ENCODE data around the gene MED13L. TPM values are rescaled to one million over a fixed set of nuclear protein-coding genes. Genes with fewer than 3 reads are reported as not detected.

The MED13L gene
- total RNA-seq, 1 donor from 2014 or later = 91.5 TPM

- no peak for DNase-seq (ENCODE audit: low read depth in 2 of 2)
Measured at GRCh38 chr12:115945491-115945885, 332.0 kb downstream of the MED13L start.

DNA sequence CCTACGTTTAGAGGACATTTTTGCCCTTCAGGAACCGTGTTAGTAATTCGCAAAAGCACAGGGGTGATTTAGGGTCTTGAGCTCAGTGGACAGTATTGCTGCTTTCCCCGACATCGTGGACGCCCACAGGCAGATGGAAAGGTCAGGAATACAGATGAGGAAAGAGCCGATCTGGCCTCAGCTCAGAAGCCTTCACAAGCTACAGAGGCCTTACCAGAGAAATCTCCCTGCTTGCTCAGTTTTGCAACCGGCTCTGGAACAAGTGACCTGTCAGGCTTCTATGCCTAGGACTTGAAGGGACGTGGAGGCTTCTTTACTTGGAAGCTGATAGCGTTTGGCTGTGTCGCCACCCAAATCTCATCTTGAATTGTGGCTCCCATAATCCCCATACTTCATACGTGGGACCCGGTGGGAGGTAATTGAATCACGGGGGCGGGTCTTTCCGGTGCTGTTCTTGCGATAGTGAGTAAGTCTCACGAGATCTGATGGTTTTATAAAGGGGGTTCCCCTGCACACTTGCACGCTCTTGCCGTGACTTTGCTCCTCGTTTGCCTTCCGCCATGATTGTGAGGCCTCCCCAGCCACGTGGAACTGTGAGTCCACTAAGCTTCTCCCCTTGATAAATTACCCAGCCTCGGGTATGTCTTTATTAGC, 332.5 kb downstream of the MED13L start:
- DNase-seq (ENCODE audit: low read depth in 2 of 2) = no peak

GRCh38 chr12:115944392-115944742, 333.1 kb downstream of the MED13L start:
- no peak for DNase-seq (ENCODE audit: low read depth in 2 of 2)

- DNase-seq (ENCODE audit: low read depth in 2 of 2) = no peak
Measured at GRCh38 chr12:115943630-115944391, 333.7 kb downstream of the MED13L start.

GRCh38 chr12:115943310-115943629, 334.2 kb downstream of the MED13L start:
- no peak for DNase-seq (ENCODE audit: low read depth in 2 of 2)

DNA sequence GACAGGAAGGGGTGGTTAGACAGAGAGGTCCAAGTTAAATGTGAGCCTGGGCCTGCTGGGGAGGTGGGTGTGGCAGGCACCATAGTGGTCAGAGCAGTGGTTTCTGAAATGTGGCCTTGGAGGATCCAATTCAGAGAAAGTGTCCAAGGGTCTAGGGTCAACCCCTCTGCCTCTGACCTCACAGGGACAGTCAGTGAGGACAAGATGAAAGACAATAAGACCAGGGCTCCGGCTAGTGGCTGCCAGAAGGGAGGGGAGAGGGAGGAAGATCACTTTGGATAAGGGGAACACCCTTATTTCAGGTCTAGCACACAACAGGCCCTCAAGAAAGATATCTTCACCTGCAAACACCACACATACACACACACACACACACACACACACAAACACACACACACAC, 335.1 kb downstream of the MED13L start:
- DNase-seq (ENCODE audit: low read depth in 2 of 2) = no peak

- DNase-seq (ENCODE audit: low read depth in 2 of 2) = no peak
Measured at GRCh38 chr12:115941362-115941761, 336.1 kb downstream of the MED13L start.

DNA sequence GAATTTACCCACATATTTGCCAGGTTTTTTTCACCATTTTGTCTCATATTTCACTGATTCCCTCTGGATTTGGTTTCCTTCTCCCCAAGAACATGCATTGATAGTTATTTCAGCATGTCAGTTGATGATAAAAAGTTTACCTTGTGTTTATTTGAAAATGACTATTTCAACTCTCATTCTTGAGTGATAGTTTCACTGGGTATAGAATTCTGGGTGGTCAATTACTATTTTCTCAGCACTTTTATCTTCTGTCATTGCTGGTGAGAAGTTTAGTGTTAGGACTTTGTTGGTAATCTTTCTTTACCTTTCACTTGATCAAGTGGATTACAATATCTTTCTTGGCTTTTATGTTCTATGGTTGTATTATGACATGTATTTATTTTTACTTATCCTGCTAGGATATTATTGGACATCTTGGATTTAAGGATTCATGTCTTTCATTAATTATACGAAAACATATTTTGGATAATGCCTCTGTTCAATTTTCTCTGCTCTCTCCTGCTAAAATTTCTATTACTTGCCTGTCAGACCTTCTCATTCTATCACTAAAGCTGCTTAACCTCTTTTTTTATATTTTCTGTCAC, 338.6 kb downstream of the MED13L start:
- no peak for DNase-seq (ENCODE audit: low read depth in 2 of 2)

DNA sequence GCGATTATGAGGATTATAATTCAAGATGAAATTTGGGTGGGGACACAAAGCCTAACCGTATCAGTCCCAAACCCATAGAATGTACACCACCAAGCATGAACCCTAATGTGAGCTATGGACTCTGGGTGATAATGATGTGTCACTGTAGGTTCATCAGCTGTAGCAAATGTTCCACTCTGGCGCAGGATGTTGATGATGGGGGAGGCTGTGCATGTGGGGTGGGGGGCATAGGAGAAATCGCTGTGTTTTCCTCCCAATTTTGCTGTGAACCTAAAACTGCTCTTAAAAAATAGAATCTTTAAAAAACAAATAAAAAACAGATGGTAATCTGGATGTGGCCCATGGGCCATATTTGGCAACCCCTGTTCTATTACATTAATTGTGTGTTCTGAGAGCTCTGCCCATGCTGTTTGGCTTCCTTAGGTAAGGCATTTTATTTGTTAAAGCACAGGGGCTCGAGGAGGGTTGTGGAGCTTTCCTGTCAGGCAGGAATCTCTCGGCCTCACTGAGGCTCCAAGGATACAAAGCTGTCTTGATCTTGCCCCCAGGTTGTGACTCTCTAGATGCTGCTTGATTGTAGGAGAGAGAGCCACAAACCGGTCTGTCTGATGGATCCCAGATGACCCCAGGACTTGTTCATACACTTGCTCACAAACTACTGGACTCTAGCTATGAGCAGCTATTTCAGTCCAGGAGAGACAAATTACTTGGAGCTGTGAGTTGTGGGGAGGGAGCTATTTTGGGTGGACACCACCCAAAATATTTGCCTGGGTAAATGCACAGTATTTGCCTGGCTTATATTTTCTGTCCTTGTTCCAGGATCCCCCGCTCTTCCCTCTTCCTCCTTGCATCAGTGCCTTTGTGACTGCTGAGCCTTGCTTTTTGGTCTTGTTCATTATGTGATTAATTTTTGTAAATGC, 340.2 kb downstream of the MED13L start:
- DNase-seq (ENCODE audit: low read depth in 2 of 2) = no peak

- no peak for DNase-seq (ENCODE audit: low read depth in 2 of 2)
Measured at GRCh38 chr12:115934877-115935276, 342.6 kb downstream of the MED13L start.

- DNase-seq (ENCODE audit: low read depth in 2 of 2) = no peak
Measured at GRCh38 chr12:115934046-115934445, 343.4 kb downstream of the MED13L start.

DNA sequence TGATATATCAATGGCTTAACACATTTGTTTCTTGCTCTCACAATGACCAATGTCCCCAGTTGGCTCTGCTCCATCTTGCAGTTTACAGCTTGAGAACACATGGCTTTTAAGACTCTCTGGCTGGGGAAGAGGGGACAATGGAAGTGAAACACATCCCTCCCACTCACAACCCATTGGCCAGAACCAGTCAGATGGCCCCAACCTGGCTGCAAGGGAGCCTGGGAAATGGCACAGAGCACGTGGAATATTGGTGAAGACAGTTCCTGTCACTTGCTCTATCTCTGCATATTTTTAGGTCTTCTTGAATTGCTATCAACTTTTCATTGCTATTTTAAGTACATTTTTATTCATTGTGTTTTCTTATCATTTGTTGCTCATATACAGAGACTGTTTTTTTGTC, 345.4 kb downstream of the MED13L start:
- no peak for DNase-seq (ENCODE audit: low read depth in 2 of 2)

DNA sequence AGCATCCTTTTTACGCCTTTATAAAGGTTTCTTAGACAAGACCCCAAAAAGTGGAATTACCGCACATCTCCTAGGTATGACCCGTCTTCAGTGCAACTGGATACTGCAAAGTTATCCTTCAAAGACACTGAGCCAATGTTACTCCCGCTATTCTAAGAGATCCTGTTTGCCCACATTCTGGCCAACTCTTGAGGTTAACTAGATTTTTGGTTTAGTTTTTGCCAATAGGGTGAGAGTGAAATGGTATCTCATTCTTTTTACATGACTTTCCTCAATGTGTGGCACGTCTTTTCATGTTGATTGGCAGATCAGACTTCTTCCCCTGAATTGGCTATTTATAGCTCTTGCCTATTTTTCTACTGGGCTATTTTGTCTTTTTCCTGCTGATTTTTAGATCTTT, 347.2 kb downstream of the MED13L start:
- no peak for DNase-seq (ENCODE audit: low read depth in 2 of 2)

GRCh38 chr12:115926037-115926670, 351.3 kb downstream of the MED13L start:
- DNase-seq (ENCODE audit: low read depth in 2 of 2) = no peak

- no peak for DNase-seq (ENCODE audit: low read depth in 2 of 2)
Measured at GRCh38 chr12:115923851-115924250, 353.6 kb downstream of the MED13L start.

DNA sequence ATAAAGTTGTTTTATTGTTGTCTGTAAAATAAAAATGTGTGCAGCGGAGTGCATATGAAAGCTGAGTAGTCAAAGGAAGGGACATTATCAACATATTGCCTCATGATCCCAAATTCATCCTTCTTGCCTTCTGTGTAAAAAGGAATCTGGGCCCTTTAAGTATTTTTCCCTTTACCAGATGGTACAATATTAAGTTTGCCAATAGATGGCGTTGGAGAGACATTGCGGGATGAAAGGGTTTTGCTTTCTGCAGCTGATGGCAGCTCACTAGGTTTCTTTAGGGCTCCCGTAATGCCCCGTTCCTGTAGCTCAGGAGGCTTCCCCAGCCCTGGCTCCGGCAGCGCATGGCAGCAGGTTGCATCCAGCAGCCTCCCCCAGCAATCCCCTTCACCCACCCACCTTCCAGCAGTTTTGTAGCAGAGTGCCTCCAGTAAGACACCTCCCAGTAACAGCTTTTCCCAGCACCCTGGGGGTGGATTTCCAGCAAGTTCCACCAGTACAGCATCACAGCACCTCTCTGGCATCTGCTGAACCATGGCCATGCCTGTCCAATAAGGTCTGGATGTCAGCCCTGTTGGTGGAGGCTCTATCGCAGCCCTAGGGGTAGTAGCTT, 354.4 kb downstream of the MED13L start:
- DNase-seq (ENCODE audit: low read depth in 2 of 2) = peak; percentile 8 to 22

DNA sequence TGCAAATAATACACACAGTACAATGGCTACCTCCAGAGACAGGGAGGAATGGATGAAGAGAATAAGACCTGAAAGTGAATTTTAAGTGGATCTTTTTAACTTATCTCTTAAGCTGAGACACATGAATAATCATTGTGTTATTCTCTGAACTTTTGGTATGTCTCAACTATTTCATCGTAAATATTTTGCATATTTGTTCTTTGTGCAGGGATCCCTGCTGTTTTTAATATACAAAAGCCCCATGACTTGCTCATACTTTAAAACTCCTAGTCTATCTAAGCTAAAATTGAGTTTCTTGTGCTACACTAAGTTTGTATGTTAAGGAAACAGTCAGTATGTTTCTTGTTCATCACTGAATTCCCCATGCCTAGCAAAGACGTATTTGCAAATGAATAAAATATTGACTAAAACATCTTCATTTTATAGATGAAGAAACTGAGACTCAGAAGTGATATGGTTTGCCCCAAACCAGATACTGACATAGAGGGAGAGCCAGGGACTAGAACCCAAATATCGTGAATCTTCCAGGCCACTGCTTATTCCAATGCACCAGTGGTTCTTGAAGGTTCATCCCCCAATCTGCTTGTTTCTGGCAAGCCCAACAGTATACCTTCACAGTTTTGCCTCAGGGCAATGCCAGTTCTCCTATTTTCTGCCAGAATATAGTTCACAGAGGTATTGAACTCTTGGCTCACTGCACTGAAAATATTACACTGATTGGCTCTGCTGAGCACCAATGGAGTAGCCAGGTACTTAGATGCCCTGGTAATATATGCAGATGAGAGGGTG, 356.9 kb downstream of the MED13L start:
- DNase-seq (ENCODE audit: low read depth in 2 of 2) = no peak

- no peak for DNase-seq (ENCODE audit: low read depth in 2 of 2)
Measured at GRCh38 chr12:115918763-115919162, 358.7 kb downstream of the MED13L start.

- peak; percentile 39 to 54 for DNase-seq (ENCODE audit: low read depth in 2 of 2)
Measured at GRCh38 chr12:115916910-115917668, 360.4 kb downstream of the MED13L start.

GRCh38 chr12:115914122-115914521, 363.4 kb downstream of the MED13L start:
- DNase-seq (ENCODE audit: low read depth in 2 of 2) = no peak

All from lung microvascular endothelial cell (primary cell).